Adrenal gland (tissue), 5 donors: Measurements from ENCODE around the gene LIPG.

Source experiments
- POLR2A ChIP-seq, 2 donors: fragments of 450-650 bp; IDR thresholded peaks; one replicate each; pipeline ENCODE4 v1.6.1; 2017; ENCODE audit warnings: antibody characterized with exemption in 2 of 2, mild to moderate bottlenecking in 2 of 2, moderate library complexity in 1 of 2
- TF ChIP-seq, protein P1 (sequence below), 6 experiments: fragments of 450-650 bp in 4 of 6; fragments of 200-600 bp in 2 of 6; sonication (generic) in 1 of 6; IDR thresholded peaks; 1 replicate in 5 of 6; 2 replicates in 1 of 6; pipeline versions ENCODE4 v1.5.1 to v1.8.0; 2016 to 2021; ENCODE audit warnings: antibody characterized with exemption in 6 of 6, mild to moderate bottlenecking in 2 of 6, moderate library complexity in 1 of 6
- donor health status: DM: no; HTN: no; CAD: no.

DNA sequence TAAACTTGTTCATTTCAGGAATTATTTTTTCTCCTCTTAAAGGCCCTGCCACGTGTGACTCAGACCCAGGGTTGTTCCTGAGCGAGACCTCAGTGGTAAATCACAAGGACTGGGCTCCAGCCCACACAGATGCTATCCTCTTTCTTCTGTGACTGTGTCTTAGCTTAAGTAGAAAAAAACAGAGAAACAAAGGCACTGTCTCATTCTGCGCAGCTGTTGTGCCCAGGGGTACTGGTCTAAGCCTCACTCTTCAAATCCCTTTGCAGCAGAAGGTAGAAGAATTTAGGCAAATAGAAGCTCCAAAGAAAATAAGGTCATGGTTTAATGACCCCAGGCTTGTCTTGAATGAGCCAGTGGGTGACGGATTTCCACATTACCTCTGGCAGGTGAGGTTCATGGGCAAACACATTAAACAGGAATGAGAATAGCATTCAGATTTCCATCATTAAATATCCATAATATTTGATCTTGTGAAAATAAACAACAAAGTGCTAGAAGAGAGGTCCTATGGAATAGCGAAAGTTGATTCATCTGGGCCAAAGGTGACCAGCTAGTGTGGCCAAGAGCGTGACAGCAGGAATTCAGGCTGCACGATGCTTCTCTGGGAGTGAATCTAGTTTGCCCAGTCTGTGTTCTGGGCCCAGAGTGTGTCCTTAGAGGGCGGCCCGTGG is 63.3 kb downstream of the LIPG start:
- no peak for TF ChIP-seq POLR2A (IDR thresholded peaks at IDR 0.05)
- TF ChIP-seq, protein P1, sequence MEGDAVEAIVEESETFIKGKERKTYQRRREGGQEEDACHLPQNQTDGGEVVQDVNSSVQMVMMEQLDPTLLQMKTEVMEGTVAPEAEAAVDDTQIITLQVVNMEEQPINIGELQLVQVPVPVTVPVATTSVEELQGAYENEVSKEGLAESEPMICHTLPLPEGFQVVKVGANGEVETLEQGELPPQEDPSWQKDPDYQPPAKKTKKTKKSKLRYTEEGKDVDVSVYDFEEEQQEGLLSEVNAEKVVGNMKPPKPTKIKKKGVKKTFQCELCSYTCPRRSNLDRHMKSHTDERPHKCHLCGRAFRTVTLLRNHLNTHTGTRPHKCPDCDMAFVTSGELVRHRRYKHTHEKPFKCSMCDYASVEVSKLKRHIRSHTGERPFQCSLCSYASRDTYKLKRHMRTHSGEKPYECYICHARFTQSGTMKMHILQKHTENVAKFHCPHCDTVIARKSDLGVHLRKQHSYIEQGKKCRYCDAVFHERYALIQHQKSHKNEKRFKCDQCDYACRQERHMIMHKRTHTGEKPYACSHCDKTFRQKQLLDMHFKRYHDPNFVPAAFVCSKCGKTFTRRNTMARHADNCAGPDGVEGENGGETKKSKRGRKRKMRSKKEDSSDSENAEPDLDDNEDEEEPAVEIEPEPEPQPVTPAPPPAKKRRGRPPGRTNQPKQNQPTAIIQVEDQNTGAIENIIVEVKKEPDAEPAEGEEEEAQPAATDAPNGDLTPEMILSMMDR (IDR thresholded peaks at IDR 0.05), result no peak
